ENCODE data around the gene LILRB4.
"Not testable (repeated sequence)": the region's sequence is repeated elsewhere in the genome, so short reads cannot be mapped to it uniquely, and the experiment has no call there.

The LILRB4 gene

GRCh38 chr19:54696117-54696548 lies 33.3 kb downstream of the LILRB4 start:
- Histone ChIP-seq H3K27me3 (replicated peaks; ENCODE audit: control insufficient read depth, insufficient read depth, low read length) (no peaks in the 10 kb centered on the region), H3K4me1 (ENCODE audit: control insufficient read depth, insufficient read depth, low read length) (no peaks in the 10 kb centered on the region), H3K36me3 (ENCODE audit: control insufficient read depth, insufficient read depth, low read length, severe bottlenecking) (no peaks in the 10 kb centered on the region), H3K4me3 (ENCODE audit: low read length) (no peak overlapping the region), H3K9ac (ENCODE audit: low read length) (no peak overlapping the region), H3K9me3 (ENCODE audit: control insufficient read depth, low read length) (no peaks in the 10 kb centered on the region)
- DNase-seq (ENCODE audit: low read depth), result no peak

- DNase-seq (ENCODE audit: low read depth), result no peak
- Histone ChIP-seq H3K36me3 (ENCODE audit: control insufficient read depth, insufficient read depth, low read length, severe bottlenecking) (no peaks in the 10 kb centered on the region), H3K9me3 (ENCODE audit: control insufficient read depth, low read length) (no peaks in the 10 kb centered on the region), H3K4me1 (ENCODE audit: control insufficient read depth, insufficient read depth, low read length) (no peaks in the 10 kb centered on the region), H3K4me3 (ENCODE audit: low read length) (no peak overlapping the region), H3K9ac (ENCODE audit: low read length) (no peak overlapping the region), H3K27me3 (replicated peaks; ENCODE audit: control insufficient read depth, insufficient read depth, low read length) (no peaks in the 10 kb centered on the region)
These were observed 34.0 kb downstream of the LILRB4 start for GRCh38 chr19:54696766-54697165.

- H3K9ac ChIP-seq (ENCODE audit: low read length); H3K9me3 ChIP-seq (ENCODE audit: control insufficient read depth, low read length); H3K27me3 ChIP-seq (replicated peaks; ENCODE audit: control insufficient read depth, insufficient read depth, low read length); H3K4me1 ChIP-seq (ENCODE audit: control insufficient read depth, insufficient read depth, low read length); H3K36me3 ChIP-seq (ENCODE audit: control insufficient read depth, insufficient read depth, low read length, severe bottlenecking); DNase-seq (ENCODE audit: low read depth); H3K4me3 ChIP-seq (ENCODE audit: low read length): not testable (repeated sequence)
These were observed 34.9 kb downstream of the LILRB4 start for GRCh38 chr19:54697716-54698115.

- Histone ChIP-seq H3K4me3 (ENCODE audit: low read length) (no peak overlapping the region), H3K9ac (ENCODE audit: low read length) (no peak overlapping the region), H3K27me3 (replicated peaks; ENCODE audit: control insufficient read depth, insufficient read depth, low read length) (no peaks in the 10 kb centered on the region), H3K9me3 (ENCODE audit: control insufficient read depth, low read length) (no peaks in the 10 kb centered on the region), H3K36me3 (ENCODE audit: control insufficient read depth, insufficient read depth, low read length, severe bottlenecking) (no peaks in the 10 kb centered on the region), H3K4me1 (ENCODE audit: control insufficient read depth, insufficient read depth, low read length) (no peaks in the 10 kb centered on the region)
- no peak for DNase-seq (ENCODE audit: low read depth)
These were observed 42.1 kb downstream of the LILRB4 start for GRCh38 chr19:54704928-54705327.

GRCh38 chr19:54707962-54708361 lies 45.2 kb downstream of the LILRB4 start:
- Histone ChIP-seq H3K4me3 (ENCODE audit: low read length) (no peak overlapping the region), H3K9me3 (ENCODE audit: control insufficient read depth, low read length) (no peaks in the 10 kb centered on the region), H3K9ac (ENCODE audit: low read length) (no peak overlapping the region), H3K36me3 (ENCODE audit: control insufficient read depth, insufficient read depth, low read length, severe bottlenecking) (no peaks in the 10 kb centered on the region), H3K4me1 (ENCODE audit: control insufficient read depth, insufficient read depth, low read length) (no peaks in the 10 kb centered on the region), H3K27me3 (replicated peaks; ENCODE audit: control insufficient read depth, insufficient read depth, low read length) (no peaks in the 10 kb centered on the region)
- DNase-seq (ENCODE audit: low read depth), result no peak

- no peaks in the 10 kb centered on the region for H3K27me3 ChIP-seq (replicated peaks; ENCODE audit: control insufficient read depth, insufficient read depth, low read length)
- no peak for DNase-seq (ENCODE audit: low read depth)
- H3K36me3 ChIP-seq (ENCODE audit: control insufficient read depth, insufficient read depth, low read length, severe bottlenecking), result no peaks in the 10 kb centered on the region
- no peak overlapping the region for H3K9ac ChIP-seq (ENCODE audit: low read length)
- no peaks in the 10 kb centered on the region for H3K4me1 ChIP-seq (ENCODE audit: control insufficient read depth, insufficient read depth, low read length)
- H3K9me3 ChIP-seq (ENCODE audit: control insufficient read depth, low read length), result no peaks in the 10 kb centered on the region
- no peak overlapping the region for H3K4me3 ChIP-seq (ENCODE audit: low read length)
These were observed 46.0 kb downstream of the LILRB4 start for GRCh38 chr19:54708781-54709180.

GRCh38 chr19:54709212-54709948 lies 46.6 kb downstream of the LILRB4 start:
- Histone ChIP-seq H3K4me1 (ENCODE audit: control insufficient read depth, insufficient read depth, low read length) (no peaks in the 10 kb centered on the region), H3K4me3 (ENCODE audit: low read length) (no peak overlapping the region), H3K9ac (ENCODE audit: low read length) (no peak overlapping the region), H3K36me3 (ENCODE audit: control insufficient read depth, insufficient read depth, low read length, severe bottlenecking) (no peaks in the 10 kb centered on the region), H3K9me3 (ENCODE audit: control insufficient read depth, low read length) (no peaks in the 10 kb centered on the region), H3K27me3 (replicated peaks; ENCODE audit: control insufficient read depth, insufficient read depth, low read length) (no peaks in the 10 kb centered on the region)
- DNase-seq (ENCODE audit: low read depth), result no peak

- H3K9me3 ChIP-seq (ENCODE audit: control insufficient read depth, low read length); H3K4me1 ChIP-seq (ENCODE audit: control insufficient read depth, insufficient read depth, low read length); H3K4me3 ChIP-seq (ENCODE audit: low read length); H3K9ac ChIP-seq (ENCODE audit: low read length); DNase-seq (ENCODE audit: low read depth); H3K36me3 ChIP-seq (ENCODE audit: control insufficient read depth, insufficient read depth, low read length, severe bottlenecking); H3K27me3 ChIP-seq (replicated peaks; ENCODE audit: control insufficient read depth, insufficient read depth, low read length): not testable (repeated sequence)
These were observed 47.2 kb downstream of the LILRB4 start for GRCh38 chr19:54709956-54710355.

Measured in adipocyte (in vitro differentiated cells).